ENCODE data around the gene KRT74.

KRT74 gene

DNA sequence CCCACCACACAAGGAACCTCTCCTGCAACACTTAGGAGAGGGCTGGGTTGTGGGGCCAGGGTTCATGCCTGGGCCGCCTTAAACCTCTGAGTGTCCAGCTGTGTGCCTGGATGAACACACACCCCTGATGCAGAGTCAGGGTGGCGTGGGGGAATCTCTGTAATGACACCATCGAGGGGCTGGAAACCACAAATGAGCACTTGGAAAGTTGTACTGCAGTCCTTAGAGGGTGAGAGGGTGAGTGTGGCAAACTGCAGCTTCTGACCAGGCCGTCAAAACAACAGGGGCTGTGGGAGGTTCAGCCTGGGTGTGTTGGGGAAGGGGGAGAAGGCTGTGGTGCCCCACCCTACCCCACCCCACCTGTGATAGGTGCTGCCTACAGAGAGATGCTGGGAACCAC is 41.0 kb downstream of the KRT74 start:
- no peak for DNase-seq (ENCODE audit: low read depth)
- TF ChIP-seq, protein P1, sequence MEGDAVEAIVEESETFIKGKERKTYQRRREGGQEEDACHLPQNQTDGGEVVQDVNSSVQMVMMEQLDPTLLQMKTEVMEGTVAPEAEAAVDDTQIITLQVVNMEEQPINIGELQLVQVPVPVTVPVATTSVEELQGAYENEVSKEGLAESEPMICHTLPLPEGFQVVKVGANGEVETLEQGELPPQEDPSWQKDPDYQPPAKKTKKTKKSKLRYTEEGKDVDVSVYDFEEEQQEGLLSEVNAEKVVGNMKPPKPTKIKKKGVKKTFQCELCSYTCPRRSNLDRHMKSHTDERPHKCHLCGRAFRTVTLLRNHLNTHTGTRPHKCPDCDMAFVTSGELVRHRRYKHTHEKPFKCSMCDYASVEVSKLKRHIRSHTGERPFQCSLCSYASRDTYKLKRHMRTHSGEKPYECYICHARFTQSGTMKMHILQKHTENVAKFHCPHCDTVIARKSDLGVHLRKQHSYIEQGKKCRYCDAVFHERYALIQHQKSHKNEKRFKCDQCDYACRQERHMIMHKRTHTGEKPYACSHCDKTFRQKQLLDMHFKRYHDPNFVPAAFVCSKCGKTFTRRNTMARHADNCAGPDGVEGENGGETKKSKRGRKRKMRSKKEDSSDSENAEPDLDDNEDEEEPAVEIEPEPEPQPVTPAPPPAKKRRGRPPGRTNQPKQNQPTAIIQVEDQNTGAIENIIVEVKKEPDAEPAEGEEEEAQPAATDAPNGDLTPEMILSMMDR (IDR thresholded peaks at IDR 0.05; ENCODE audit: control insufficient read depth, insufficient read depth, low read depth, low read length, missing control alignments) = no peak
- no peak overlapping the region for H3K4me3 ChIP-seq (ENCODE audit: control insufficient read depth, low read depth, low read length)

DNA sequence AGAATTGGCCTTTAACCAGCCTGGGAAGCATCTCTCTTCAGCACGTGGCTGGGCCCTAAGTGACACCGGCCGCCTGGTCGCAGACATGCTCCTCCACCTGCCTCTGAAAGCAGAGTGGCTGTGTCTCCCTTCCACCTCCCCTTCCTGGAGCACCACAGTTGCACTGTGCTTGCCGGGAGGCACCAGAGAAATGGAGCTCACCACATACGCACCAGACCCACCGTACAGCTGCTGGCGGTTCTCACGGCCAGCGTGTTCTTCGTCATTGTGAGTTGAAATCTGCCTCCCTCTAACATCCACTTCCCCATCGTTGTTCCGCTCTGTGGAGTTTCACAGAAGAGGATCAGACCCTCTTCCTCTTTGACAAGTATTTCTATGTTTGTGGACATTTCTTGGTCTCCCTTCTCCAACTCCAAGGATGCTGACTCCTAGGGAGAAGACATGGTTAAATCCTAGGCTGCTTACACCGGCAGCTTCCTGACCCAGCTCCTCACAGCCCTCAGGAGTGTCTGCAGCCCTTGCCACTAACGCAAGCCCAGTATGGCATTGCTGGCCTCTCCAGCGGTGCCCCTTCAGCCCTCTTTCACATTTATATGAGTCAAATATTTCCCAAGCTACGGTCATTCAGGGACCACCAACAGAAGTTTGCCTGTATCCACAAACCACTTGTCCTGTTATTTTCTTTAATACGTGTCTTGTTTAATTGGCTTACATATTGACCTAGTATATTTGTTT is 41.9 kb downstream of the KRT74 start:
- no peak for DNase-seq (ENCODE audit: low read depth)
- no peak overlapping the region for H3K4me3 ChIP-seq (ENCODE audit: control insufficient read depth, low read depth, low read length)
- TF ChIP-seq, protein P1 (IDR thresholded peaks at IDR 0.05; ENCODE audit: control insufficient read depth, insufficient read depth, low read depth, low read length, missing control alignments) = no peak

GRCh38 chr12:52530905-52531304 is 42.7 kb downstream of the KRT74 start:
- H3K4me3 ChIP-seq (ENCODE audit: control insufficient read depth, low read depth, low read length) = no peak overlapping the region
- DNase-seq (ENCODE audit: low read depth) = no peak
- TF ChIP-seq, protein P1 (IDR thresholded peaks at IDR 0.05; ENCODE audit: control insufficient read depth, insufficient read depth, low read depth, low read length, missing control alignments) = no peak

- no peak for DNase-seq (ENCODE audit: low read depth)
- TF ChIP-seq, protein P1 (IDR thresholded peaks at IDR 0.05; ENCODE audit: control insufficient read depth, insufficient read depth, low read depth, low read length, missing control alignments) = no peak
- H3K4me3 ChIP-seq (ENCODE audit: control insufficient read depth, low read depth, low read length) = no peak overlapping the region
These were observed 43.3 kb downstream of the KRT74 start for GRCh38 chr12:52530366-52530765.

DNA sequence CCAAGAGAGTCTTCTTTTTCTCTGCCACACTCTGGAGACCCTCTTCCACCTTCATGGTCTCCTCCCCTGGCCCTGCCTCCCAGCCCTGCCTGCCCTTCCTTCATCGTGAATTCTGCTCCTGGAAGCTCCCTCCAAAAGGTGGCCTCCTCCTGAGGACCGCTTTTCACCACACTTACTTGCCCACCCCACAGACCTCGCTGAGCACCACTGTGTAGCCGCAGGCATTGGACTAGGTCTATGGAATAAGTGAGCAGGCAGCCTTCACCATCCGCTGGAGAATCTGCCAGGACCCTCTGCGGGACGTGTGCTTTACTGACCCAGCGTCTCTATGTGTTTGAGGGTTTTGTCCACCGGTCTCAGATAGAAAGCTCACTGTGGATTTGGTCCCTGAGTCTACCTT is 43.8 kb downstream of the KRT74 start:
- TF ChIP-seq, protein P1 (IDR thresholded peaks at IDR 0.05; ENCODE audit: control insufficient read depth, insufficient read depth, low read depth, low read length, missing control alignments) = no peak
- no peak overlapping the region for H3K4me3 ChIP-seq (ENCODE audit: control insufficient read depth, low read depth, low read length)
- DNase-seq (ENCODE audit: low read depth) = no peak

- TF ChIP-seq, protein P1 (IDR thresholded peaks at IDR 0.05; ENCODE audit: control insufficient read depth, insufficient read depth, low read depth, low read length, missing control alignments) = no peak
- DNase-seq (ENCODE audit: low read depth) = no peak
- no peak overlapping the region for H3K4me3 ChIP-seq (ENCODE audit: control insufficient read depth, low read depth, low read length)
These were observed 44.2 kb downstream of the KRT74 start for GRCh38 chr12:52529417-52529816.
